Prostate gland (tissue), 2 donors: ENCODE results near the gene CBFA2T3.

Source experiments
- CTCF ChIP-seq, 4 experiments: fragments of 200-600 bp in 2 of 4; fragments of 450-650 bp in 2 of 4; sonication (generic) in 2 of 4; IDR thresholded peaks; 1 replicate in 3 of 4; 2 replicates in 1 of 4; pipeline ENCODE4 v1.5.1; 2016 to 2019; ENCODE audit warnings: antibody characterized with exemption in 4 of 4, mild to moderate bottlenecking in 2 of 4, moderate library complexity in 2 of 4
- POLR2A ChIP-seq: fragments of 450-650 bp; IDR thresholded peaks from one replicate; pipeline ENCODE4 v1.6.1; 2016; ENCODE audit warnings: antibody characterized with exemption, mild to moderate bottlenecking
- POLR2AphosphoS5 ChIP-seq: sonication (generic); formaldehyde crosslinking; IDR thresholded peaks from one replicate; pipeline ENCODE4 v1.6.1; 2017; ENCODE audit warnings: antibody characterized with exemption

DNA sequence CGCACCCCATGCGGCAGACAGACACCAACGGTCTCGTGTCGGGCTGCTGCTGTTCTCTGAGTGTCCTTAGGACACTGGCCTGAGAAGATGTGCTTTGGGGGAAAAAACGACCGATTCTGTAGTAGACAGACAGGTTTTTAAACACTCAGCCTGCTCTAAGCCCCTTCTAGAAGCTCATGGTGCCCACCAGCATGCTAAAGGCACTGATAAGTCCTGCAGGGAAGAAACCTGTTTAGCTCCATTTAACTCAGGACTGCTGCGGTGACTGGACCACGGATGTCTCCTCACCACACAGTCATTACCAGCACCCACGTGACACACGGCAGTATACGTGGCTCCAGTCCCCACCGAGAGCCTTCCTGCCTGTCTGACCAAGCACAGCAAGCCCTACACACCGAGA lies 146.2 kb downstream of the CBFA2T3 start:
- no peak for TF ChIP-seq CTCF (IDR thresholded peaks at IDR 0.05)
- TF ChIP-seq POLR2A: no peak
- TF ChIP-seq POLR2AphosphoS5: no peak
